GM20000 (cell line): Measurements from ENCODE around the gene TXNRD3.
"Not testable (repeated sequence)": the region's sequence is repeated elsewhere in the genome, so short reads cannot be mapped to it uniquely, and the experiment has no call there.

Source experiments
- DNase-seq: peaks from one replicate; pipeline ENCODE4 v3.0.0; 2012; ENCODE audit warnings: low spot score
- CTCF ChIP-seq: IDR thresholded peaks from 2 replicates; pipeline ENCODE4 v1.5.1; 2012; ENCODE audit warnings: mild to moderate bottlenecking, control low read depth; ENCODE audit errors: extremely low read depth, missing control alignments

Gene TXNRD3

GRCh38 chr3:126636436-126636835 is 18.5 kb downstream of the TXNRD3 start:
- DNase-seq = no peak
- TF ChIP-seq CTCF = no peak

GRCh38 chr3:126634803-126635202 is 20.1 kb downstream of the TXNRD3 start:
- DNase-seq = no peak
- TF ChIP-seq CTCF = no peak

- no peak for DNase-seq
- no peak for TF ChIP-seq CTCF
Measured at GRCh38 chr3:126630020-126630419, 24.9 kb downstream of the TXNRD3 start.

GRCh38 chr3:126625735-126626134 is 29.2 kb downstream of the TXNRD3 start:
- DNase-seq = not testable (repeated sequence)

- no peak for TF ChIP-seq CTCF
- DNase-seq = no peak
Measured at GRCh38 chr3:126622694-126623093, 32.2 kb downstream of the TXNRD3 start.

- no peak for DNase-seq
- TF ChIP-seq CTCF = no peak
Measured at GRCh38 chr3:126621627-126622345, 33.1 kb downstream of the TXNRD3 start.

GRCh38 chr3:126621171-126621570 is 33.8 kb downstream of the TXNRD3 start:
- TF ChIP-seq CTCF = no peak
- no peak for DNase-seq

GRCh38 chr3:126620738-126621137 is 34.2 kb downstream of the TXNRD3 start:
- no peak for DNase-seq
- no peak for TF ChIP-seq CTCF
